NCI-H748 treated with DMSO at 0.1 percent for 48 hours (cell line): ENCODE data around the gene MYL5.
"Not testable (repeated sequence)": the region's sequence is repeated elsewhere in the genome, so short reads cannot be mapped to it uniquely, and the experiment has no call there.

ENCODE experiments used
- DNase-seq: peaks from one replicate; lab custom pipeline; 2025; lab: John Stamatoyannopoulos, UW

MYL5 gene

DNA sequence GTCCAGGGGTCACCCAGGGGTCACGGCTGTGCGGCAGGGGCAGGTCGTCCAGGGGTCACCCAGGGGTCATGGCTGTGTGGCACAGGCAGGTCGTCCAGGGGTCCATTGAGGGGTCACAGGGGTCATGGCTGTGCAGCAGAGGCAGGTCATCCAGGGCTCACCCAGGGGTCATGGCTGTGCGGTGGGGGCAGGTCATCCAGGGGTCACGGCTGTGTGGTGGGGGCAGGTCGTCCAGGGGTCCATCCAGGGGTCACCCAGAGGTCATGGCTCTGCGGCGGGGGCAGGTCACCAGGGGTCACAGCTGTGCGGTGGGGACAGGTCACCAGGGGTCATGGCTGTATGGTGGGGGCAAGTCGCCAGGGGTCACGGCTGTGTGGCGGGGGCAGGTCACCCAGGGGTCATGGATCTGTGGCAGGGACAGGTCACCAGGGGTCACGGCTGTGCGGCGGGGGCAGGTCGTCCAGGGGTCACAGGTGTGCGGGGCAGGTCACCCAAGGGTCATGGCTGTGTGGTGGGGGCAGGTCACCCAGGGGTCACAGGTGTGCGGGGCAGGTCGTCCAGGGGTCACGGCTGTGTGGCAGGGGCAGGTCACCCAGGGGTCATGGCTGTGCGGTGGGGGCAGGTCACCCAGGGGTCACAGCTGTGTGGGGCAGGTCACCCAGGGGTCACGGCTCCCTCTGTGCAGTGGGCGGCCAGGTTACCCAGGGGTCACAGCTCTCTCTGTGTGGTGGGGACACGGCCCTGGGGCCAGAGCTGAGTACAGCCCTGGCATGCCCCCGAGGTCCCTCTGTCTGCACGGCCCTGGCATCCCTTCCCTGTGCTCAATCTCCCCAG is 16.3 kb upstream of the MYL5 start:
- DNase-seq, result no peak

DNA sequence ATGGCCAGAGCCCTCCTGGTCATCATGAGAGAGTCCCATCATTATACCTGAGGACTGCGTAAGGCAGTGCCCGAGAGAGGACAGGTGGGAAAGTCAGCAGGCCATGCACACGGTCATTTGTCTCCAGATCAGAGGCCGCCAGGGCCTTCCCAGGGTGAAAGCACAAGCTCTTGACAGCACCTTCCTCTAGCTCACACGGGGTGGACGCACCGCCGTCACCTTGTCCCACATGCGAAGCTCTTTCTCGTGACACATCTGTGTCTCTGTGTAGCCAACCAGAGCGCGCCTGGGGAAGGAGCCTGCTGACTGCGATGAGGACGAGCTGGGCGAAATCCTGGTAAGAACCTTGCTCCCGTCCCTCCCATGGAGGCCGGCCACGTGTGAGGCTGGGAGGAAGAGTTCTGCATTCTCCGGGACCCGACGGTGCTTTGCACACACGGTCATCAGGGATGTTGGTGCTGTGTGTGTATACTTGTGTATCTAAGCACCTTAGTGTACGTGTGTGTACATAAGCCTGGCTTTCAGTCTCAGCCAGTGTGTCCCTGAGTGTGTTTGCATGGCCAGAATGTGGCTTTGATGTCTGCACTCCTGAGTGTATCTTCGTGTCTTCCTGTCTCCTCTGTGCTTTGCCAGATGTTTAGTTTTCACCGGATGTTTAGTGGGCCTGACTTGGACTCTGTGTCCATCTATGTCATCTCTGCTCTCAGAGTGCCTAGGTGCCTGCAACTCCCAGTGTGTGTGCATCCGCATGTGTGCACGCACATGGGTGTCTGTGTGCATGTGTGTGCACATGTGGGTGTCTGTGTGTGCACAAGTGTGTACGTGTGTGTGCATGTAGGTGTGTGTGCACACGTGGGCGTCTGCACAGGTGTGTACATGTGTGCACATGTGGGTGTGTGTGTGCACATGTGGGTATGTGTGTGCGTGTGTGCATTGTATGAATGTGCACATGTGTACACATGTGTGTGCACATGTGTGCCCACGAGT is 15.4 kb upstream of the MYL5 start:
- no peak for DNase-seq

DNA sequence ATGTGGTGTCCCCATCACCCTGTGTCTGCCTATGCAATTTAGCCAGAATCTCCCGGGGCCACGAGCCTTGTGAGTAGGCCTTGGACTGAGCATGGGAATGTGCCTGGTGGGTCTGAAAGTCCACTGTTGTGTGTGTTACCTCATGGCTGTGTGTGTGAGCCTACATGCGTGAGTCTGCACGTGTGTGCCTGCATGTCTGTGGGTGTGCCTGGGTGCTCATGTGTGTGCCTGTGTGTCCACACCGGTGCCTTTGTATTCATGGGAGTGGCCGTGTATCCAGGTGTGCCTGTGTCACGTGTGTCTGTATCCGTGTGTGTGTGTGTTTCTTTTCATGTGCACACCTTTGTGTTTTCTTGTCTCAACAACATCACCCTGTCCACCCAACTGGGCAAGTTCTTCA is 14.5 kb upstream of the MYL5 start:
- DNase-seq, result no peak

DNA sequence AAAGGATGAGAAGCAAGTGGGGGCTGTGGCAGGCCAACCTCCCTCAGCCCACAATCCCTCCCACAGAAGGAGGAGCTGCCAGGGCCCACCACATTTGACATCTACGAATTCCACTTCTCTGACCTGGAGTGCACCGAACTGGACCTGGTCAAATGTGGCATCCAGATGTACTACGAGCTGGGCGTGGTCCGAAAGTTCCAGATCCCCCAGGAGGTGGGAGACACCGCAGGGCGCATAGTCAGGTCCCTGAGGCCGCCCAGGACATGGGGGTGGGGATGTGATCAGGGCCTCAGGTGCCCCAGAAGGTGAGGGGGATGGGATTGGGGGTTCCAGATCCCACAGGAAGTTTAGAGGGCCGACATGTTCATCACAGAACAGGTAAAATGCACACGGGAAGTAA is 13.9 kb upstream of the MYL5 start:
- no peak for DNase-seq

DNA sequence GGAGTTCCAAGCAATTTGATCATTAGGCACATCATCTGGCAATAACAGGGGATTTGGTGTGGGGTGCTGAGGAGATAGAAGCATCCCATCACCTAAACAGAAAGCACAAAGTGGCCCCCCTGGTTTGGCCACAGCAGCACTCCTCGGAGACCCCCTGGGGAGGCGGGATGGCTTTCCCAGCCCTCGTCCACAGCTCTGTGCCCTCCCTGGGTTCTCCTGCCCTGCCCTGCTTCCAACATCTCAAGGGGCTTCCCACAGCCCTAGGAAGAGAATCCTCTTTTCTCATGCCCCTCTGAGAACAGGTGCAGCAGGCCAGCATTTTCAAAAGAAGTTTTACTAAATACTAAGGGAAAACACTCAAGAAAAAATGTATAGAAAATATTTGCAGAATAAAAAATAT is 13.1 kb upstream of the MYL5 start:
- DNase-seq, result no peak

DNA sequence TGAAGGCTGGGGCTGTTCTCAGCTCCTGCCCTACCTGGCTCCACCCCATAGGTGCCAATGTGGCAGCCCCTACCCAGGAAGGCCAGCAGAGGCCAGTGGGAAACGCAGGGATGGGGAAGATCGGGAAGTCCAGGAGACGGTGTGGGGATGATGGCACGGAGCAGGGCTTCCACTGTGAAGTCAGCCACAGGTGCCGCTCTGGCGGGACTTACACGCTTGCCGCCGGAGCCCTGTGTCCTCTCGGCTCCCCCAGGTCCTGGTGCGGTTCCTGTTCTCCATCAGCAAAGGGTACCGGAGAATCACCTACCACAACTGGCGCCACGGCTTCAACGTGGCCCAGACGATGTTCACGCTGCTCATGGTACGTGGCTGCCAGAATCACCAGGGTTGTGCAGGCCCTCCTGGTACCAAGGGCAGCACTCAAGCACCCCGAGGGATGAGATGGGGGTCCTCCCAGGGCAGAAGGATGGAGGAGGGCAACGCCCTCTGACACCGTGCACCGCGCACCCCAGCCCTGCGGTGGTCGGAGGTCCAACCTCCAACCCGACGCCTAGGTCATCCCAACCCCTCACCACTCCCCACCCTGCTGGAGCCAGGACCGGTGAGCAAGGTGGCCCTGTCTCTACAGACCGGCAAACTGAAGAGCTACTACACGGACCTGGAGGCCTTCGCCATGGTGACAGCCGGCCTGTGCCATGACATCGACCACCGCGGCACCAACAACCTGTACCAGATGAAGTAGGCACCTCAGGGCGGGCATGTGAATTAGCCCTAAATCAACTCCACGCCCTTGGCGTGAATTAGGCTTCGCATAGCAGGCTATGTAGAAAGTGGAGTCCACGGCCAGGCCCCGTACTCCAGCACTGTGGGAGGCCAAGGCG is 12.2 kb upstream of the MYL5 start:
- DNase-seq, result no peak

DNA sequence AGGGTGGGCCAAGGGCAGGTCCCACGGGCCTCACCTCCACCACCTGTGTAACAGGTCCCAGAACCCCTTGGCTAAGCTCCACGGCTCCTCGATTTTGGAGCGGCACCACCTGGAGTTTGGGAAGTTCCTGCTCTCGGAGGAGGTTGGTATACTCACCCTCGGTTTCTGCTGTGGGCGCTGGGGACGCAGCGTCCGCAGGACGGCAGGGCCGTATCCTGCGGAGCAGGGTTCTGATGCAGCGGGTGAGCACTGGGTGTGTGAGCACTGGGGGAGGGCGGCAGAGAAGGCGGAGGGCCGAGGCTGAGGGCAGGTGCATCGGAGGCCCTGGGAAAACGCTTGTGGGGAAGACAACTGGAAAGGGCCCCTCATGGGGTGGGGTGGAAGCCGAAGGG is 11.3 kb upstream of the MYL5 start:
- no peak for DNase-seq

DNA sequence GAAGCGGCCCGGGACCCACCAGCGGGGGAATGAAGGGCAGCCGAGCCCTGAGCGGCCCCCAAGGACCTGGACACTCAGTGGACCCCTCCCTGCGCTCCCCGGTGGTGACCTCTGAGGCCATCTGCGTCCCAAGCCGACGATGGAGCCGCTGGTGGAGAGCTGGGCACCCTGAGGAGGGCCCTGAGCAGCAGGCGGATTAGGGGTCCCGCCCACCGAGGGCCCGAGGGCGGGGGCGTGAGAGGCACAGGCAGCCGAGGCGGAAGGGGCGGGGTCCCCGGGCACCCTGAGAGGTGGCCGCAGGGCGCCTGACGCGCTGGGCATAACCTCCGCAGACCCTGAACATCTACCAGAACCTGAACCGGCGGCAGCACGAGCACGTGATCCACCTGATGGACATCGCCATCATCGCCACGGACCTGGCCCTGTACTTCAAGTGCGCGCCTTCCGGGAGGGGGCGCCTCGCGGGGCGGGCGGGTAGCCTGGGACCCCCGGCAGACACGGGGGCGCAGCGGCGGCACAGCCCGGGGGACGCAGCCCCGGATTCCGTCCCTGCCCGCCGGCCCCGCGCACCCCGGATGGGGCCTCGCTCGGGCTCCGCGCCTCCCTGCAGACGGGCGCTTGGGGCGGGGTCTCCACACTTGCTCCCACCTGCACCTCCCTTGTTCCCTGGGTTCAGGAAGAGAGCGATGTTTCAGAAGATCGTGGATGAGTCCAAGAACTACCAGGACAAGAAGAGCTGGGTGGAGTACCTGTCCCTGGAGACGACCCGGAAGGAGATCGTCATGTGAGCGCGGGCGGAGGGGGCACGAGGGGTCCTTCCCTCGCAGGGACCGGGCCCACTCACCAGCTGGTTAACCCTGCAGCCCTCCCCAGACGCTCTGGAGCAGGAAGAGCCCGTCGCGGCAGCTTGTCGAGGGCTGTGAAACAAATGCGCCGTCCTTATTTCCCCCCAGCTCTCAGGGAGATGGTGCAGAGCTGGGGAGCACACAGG is 10.6 kb upstream of the MYL5 start:
- DNase-seq, result no peak

DNA sequence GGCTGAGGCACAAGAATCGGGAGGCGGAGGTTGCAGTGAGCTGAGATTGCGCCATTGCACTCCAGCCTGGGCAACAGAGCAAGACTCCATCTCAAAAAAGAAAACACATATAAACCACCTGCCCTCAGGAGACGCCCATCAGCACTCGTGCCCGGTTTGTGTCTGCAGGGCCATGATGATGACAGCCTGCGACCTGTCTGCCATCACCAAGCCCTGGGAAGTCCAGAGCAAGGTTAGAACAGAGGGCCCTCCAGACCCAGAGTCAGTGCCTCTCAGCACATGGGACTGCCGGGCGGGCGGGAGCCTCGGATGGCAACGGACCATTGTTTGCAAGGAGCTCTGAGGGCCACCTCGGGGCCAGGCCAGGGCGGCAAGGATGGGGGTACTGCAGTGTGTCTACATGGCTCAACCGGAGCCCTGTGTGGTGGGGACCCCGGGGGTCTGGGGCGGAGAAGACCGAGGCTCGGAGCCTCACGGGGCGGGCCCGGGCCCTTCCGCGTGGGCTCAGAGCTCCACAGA is 9.6 kb upstream of the MYL5 start:
- no peak for DNase-seq

DNA sequence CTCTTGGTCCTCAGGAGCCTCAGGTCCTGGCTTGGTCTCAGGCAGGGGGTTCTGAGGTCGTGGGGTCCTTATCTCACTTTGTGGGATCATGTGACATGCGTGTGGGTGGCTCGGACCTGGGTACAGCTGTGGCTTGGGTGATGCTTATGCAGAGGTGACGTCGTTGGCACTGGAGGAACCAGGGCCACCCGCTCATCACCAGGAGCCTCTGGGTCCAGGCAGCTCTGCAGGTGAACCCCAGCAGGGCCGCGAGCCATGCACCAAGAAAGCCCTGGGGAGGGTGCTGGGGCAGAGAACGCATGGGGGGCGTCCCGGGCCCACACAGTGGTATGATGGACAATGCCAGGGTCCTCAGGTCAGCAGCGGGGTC is 9.0 kb upstream of the MYL5 start:
- DNase-seq, result no peak

DNA sequence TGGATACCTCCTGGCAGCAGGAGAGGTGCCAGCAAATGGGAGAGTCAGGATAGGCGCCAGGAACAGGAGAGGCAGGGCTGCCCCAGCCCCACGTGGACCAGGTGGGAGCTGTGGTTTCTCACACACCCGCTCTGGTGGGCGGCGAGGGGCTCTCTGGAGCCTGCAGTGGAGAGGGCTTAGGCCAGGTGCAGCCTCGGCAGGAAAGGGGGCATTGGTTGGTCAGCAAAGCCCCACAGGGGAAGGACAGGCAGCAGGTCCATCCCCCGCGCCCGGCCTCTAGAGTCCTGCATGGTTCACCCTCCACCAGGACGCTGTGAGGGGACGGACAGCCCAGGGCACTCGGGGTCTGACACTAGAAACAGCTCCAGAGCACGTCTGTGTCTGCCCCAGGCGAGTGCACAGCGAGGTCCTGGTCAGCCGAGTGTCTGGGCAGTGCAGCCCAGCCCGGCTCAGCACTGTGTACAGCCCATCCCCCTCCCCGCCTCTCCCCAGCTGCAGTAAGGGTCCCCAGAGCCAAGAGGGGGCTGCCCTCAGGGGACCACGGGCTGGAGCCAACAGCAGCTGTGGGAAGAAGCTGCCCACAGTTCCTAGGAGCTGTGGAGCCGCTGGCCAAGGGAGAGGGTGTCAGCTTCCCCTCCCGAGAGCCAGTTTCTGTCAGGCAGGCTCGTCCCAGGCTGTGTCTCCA is 8.4 kb upstream of the MYL5 start:
- DNase-seq, result no peak

DNA sequence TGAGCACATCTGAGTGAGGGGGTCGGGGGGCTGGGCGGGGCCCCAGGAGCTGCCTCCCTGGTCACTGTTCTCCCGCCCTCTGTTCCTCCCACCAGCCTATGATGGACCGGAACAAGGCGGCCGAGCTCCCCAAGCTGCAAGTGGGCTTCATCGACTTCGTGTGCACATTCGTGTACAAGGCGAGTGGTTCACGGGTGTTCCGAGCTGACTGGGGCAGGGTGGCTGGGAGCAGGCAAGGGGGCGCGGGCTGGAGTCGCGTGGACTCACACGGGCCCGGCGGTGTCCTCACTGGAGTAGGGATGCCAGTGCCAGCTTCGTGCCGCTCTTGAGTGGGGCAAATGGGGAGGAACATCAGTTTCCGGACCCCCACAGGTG is 7.9 kb upstream of the MYL5 start:
- DNase-seq, result no peak

DNA sequence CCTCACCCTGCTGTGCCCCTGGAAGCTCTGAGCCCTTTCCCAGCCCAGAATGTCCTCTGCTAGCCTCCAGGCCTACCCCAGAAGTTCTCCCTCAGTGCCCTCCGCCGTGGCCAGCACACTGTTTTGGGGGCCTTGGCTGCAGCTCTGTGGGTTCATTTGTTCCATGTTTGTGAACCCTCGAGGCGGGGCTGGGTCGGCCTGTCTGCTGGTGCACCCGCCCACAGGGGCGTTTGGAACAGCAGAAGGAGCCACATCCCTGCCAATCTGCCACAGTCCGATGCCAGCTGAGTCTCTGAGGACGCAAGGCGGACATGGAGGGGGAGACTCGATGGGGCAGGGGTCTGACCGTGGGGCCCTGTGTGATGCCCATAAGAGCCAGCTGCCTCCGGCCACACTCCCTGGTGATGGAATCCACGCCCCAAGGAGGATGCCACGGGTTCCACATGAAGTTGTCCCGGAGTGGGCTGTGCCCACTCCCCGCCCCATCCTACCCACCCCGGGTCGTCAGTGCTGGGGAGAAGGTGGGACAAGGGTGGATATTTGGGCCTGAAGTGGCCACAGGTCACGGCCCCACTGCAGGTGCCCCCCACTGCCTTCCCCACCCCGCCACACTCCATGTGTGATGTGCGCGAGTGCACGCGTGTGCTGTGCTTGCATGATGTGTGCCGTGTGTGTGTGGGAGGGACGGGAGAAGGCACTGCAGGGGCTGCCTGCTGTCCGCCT is 7.4 kb upstream of the MYL5 start:
- DNase-seq, result no peak

DNA sequence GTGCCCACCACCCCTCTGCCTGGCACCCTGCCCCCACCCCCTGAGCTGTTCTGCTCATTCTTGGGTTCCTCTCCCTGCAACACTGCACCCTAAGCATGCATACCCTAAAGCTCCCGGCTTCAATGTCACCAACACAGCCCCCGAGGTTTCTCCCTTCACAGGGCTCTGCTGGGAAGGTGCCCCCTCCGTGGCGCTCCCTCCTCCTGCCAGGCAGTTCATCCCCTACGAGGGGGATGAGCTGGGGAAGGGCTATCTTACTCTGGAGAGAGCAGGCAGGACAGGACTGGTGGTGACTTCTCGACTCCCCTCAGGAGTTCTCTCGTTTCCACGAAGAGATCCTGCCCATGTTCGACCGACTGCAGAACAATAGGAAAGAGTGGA is 6.8 kb upstream of the MYL5 start:
- no peak for DNase-seq

DNA sequence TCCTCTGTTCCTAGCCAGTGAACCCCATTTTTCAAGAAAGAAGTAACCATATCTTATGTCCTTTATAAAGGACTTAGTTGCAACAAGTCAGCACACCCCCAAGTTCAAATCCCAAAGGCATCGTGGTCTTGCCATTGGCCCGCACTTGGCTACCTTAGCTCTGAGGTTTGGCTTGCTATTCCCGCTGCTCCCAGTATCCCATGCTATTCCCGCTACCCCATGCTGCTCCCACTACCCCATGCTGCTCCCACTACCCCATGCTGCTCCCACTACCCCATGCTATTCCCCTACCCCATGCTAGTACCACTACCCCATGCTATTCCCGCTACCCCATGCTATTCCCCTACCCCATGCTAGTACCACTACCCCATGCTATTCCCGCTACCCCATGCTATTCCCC is 6.1 kb upstream of the MYL5 start:
- DNase-seq, result not testable (repeated sequence)

DNA sequence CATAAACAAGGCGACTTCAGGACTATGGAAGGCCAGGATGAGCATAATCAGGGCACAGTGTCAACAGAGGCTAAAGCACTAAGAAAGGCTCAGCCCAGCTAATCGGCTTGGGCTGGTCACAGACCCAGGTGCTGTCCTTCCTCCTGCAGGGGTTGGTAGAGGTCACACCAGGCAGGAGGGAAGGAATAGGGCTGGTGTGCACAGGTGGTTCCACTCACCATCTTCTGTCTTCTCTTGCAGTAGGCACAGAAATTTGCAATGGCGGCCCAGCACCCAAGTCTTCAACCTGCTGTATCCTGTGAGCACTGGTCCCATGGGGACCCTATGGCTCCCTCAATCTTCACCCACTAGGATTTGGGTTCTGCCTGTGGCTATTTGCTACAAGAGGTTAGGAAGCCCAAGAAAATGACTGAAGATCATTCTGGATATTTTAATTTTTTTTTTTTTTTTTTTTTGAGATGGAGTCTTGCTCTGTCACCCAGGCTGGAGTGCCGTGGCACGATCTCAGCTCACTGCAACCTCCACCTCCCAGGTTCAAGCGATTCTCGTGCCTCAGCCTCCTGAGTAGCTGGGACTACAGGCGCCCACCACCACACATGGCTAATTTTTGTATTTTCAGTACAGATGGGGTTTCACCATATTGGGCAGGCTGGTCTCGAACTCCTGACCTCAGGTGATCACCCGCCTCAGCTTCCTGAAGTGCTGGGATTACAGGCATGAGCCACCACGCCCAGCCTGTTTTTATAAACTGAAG is 4.4 kb upstream of the MYL5 start:
- DNase-seq, result not testable (repeated sequence)

DNA sequence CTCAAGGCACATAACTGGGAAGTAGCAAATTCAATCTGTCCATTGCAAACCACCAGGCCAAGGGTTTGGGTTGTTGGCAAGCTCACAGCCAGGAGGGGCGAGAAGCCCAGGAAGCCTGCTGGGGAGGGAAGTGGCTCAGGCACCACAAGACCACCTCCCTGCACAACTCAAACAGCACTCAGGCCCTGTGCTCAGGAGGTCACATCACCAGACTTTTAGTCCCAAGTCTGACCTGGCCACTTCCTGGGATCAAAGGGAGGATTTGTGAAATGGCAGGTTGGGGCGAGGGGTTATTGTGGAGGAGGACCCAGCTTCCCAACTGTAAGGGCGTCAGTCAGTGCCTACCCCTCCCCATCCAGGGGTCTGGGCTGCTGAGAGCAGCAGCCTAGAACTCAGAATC is 2.6 kb upstream of the MYL5 start:
- DNase-seq, result no peak

DNA sequence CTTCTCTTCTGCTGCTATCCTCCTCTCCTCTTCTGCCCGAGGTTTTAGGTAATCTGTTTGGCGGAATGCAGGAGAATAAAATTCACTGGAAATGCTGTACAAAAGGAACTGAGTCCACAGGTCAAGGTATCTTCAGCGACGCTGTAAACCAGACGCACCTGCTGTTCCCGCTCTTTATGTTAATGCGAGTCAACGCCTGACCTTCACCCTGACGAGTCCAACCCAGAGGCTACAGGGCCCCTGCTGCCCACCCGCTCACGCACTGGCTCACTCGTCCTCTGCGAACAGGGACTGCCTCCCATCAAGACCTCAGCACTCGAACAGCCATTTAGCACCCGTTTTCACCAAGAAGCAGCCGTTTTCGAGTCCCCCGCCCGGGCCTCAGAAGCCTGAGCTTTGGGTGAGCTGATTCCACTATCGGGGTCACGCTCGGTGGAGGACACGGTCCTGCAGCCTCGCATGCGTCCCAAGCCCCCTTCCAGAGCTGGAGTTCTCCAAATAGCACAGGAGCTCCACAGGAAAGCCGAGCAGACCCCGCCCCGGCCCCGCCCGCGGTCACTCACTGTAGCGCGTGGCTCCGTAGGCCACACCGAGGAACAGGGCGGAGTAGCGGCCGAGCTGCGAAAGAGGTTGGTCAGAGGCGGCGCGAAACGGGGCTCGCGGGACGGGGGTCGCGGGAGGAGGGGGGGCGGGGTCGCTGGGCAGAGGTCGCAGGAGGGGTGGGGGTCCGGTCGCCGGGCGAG is 822 bp upstream of the MYL5 start:
- DNase-seq, result no peak
